NCI-H2081 treated with DMSO at 0.1 percent for 48 hours (cell line): Measurements from ENCODE around the gene ADAMTSL2.

Experiments
- DNase-seq: peaks from one replicate; lab custom pipeline; 2025; lab: John Stamatoyannopoulos, UW

The ADAMTSL2 gene

GRCh38 chr9:133589454-133590227 is 55.1 kb downstream of the ADAMTSL2 start:
- DNase-seq: no peak

- DNase-seq: no peak
Measured at GRCh38 chr9:133590231-133590855, 55.8 kb downstream of the ADAMTSL2 start.

GRCh38 chr9:133591116-133591910 is 56.8 kb downstream of the ADAMTSL2 start:
- DNase-seq: peak; percentile 49

GRCh38 chr9:133591985-133592384 is 57.5 kb downstream of the ADAMTSL2 start:
- DNase-seq: no peak

- no peak for DNase-seq
Measured at GRCh38 chr9:133592731-133593409, 58.4 kb downstream of the ADAMTSL2 start.

GRCh38 chr9:133593587-133594253 is 59.2 kb downstream of the ADAMTSL2 start:
- no peak for DNase-seq

- DNase-seq: no peak
Measured at GRCh38 chr9:133594310-133594709, 59.8 kb downstream of the ADAMTSL2 start.

- no peak for DNase-seq
Measured at GRCh38 chr9:133595910-133596309, 61.4 kb downstream of the ADAMTSL2 start.

- no peak for DNase-seq
Measured at GRCh38 chr9:133597316-133597957, 62.9 kb downstream of the ADAMTSL2 start.

- DNase-seq: no peak
Measured at GRCh38 chr9:133598978-133599377, 64.5 kb downstream of the ADAMTSL2 start.

- no peak for DNase-seq
Measured at GRCh38 chr9:133599470-133600173, 65.1 kb downstream of the ADAMTSL2 start.

GRCh38 chr9:133600739-133601138 is 66.2 kb downstream of the ADAMTSL2 start:
- DNase-seq: no peak

GRCh38 chr9:133601746-133602145 is 67.2 kb downstream of the ADAMTSL2 start:
- DNase-seq: no peak

GRCh38 chr9:133602277-133602676 is 67.8 kb downstream of the ADAMTSL2 start:
- DNase-seq: no peak

GRCh38 chr9:133603135-133603927 is 68.8 kb downstream of the ADAMTSL2 start:
- no peak for DNase-seq

GRCh38 chr9:133604214-133604613 is 69.7 kb downstream of the ADAMTSL2 start:
- DNase-seq: no peak

- no peak for DNase-seq
Measured at GRCh38 chr9:133604856-133605255, 70.4 kb downstream of the ADAMTSL2 start.

GRCh38 chr9:133605446-133605845 is 70.9 kb downstream of the ADAMTSL2 start:
- DNase-seq: no peak

GRCh38 chr9:133605856-133606707 is 71.6 kb downstream of the ADAMTSL2 start:
- DNase-seq: no peak
